Activated CD4-positive, alpha-beta T cell treated with anti-CD3 and anti-CD28 coated beads, Interleukin-2, amount 50 U/mL, for 24 hours (primary cell): ENCODE data around the gene SYNE2.
"Not testable (repeated sequence)": the region's sequence is repeated elsewhere in the genome, so short reads cannot be mapped to it uniquely, and the experiment has no call there.

Source experiments
- DNase-seq, 2 donors: peaks; one replicate each; pipeline ENCODE4 v3.0.0-alpha.2; 2020; ENCODE audit warnings: low read depth in 1 of 2, low spot score in 1 of 2

SYNE2 gene

GRCh38 chr14:64190974-64191502, 338.2 kb downstream of the SYNE2 start:
- no peak for DNase-seq

GRCh38 chr14:64191756-64192155, 339.0 kb downstream of the SYNE2 start:
- no peak for DNase-seq

- no peak for DNase-seq
Observed at GRCh38 chr14:64193821-64194220, 341.0 kb downstream of the SYNE2 start.

- no peak for DNase-seq
Observed at GRCh38 chr14:64194404-64194803, 341.6 kb downstream of the SYNE2 start.

- no peak for DNase-seq
Observed at GRCh38 chr14:64195199-64195598, 342.4 kb downstream of the SYNE2 start.

- DNase-seq, result no peak
Observed at GRCh38 chr14:64196056-64196455, 343.3 kb downstream of the SYNE2 start.

GRCh38 chr14:64196814-64197411, 344.1 kb downstream of the SYNE2 start:
- DNase-seq, result peak in 1 of 2 donors; percentile 10

- DNase-seq, result no peak
Observed at GRCh38 chr14:64197996-64198395, 345.2 kb downstream of the SYNE2 start.

- no peak for DNase-seq
Observed at GRCh38 chr14:64198486-64198885, 345.7 kb downstream of the SYNE2 start.

- DNase-seq, result no peak
Observed at GRCh38 chr14:64200170-64200569, 347.4 kb downstream of the SYNE2 start.

GRCh38 chr14:64201296-64201695, 348.5 kb downstream of the SYNE2 start:
- no peak for DNase-seq

GRCh38 chr14:64201921-64202545, 349.2 kb downstream of the SYNE2 start:
- no peak for DNase-seq

- no peak for DNase-seq
Observed at GRCh38 chr14:64202716-64203115, 349.9 kb downstream of the SYNE2 start.

GRCh38 chr14:64203366-64204006, 350.7 kb downstream of the SYNE2 start:
- DNase-seq, result no peak

- no peak for DNase-seq
Observed at GRCh38 chr14:64208261-64208660, 355.5 kb downstream of the SYNE2 start.

GRCh38 chr14:64208981-64209380, 356.2 kb downstream of the SYNE2 start:
- DNase-seq, result no peak

- DNase-seq, result no peak
Observed at GRCh38 chr14:64209444-64210131, 356.8 kb downstream of the SYNE2 start.

- no peak for DNase-seq
Observed at GRCh38 chr14:64210216-64210615, 357.4 kb downstream of the SYNE2 start.

- not testable (repeated sequence) for DNase-seq
Observed at GRCh38 chr14:64210912-64211311, 358.1 kb downstream of the SYNE2 start.

- DNase-seq, result no peak
Observed at GRCh38 chr14:64212666-64213065, 359.9 kb downstream of the SYNE2 start.

- no peak for DNase-seq
Observed at GRCh38 chr14:64213086-64213485, 360.3 kb downstream of the SYNE2 start.
